ENCODE data around the gene DUT. TPM values are rescaled to one million over a fixed set of nuclear protein-coding genes. Genes with fewer than 3 reads are reported as not detected.

DUT gene
- total RNA-seq, 1 experiment from 2014 or later: 224 TPM

DNA sequence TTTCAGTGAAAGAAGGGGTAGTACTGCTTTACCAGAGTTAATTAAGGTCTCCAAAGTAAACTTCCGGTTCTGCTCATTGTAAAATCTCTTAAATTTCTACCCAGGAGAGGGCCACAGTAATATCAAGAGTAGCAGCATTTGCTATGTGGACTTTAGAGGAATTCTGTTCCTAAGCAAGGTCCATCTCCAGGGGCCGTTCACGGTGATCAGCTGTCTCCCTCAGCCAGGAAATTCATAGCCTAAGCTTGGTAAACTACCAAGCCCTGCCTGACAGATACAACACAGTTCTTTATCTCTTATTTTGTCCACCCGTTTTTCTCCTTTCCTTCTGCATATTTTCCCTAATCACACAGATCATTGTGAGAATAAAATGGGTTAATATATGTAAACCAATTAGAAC lies 2.3 kb downstream of the DUT start:
- no peak for TF ChIP-seq EZH2 (IDR thresholded peaks at IDR 0.05; ENCODE audit: borderline replicate concordance, low read depth, low read length, poor library complexity, severe bottlenecking)
- TF ChIP-seq, protein P1, sequence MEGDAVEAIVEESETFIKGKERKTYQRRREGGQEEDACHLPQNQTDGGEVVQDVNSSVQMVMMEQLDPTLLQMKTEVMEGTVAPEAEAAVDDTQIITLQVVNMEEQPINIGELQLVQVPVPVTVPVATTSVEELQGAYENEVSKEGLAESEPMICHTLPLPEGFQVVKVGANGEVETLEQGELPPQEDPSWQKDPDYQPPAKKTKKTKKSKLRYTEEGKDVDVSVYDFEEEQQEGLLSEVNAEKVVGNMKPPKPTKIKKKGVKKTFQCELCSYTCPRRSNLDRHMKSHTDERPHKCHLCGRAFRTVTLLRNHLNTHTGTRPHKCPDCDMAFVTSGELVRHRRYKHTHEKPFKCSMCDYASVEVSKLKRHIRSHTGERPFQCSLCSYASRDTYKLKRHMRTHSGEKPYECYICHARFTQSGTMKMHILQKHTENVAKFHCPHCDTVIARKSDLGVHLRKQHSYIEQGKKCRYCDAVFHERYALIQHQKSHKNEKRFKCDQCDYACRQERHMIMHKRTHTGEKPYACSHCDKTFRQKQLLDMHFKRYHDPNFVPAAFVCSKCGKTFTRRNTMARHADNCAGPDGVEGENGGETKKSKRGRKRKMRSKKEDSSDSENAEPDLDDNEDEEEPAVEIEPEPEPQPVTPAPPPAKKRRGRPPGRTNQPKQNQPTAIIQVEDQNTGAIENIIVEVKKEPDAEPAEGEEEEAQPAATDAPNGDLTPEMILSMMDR (conservative IDR thresholded peaks at IDR 0.05; ENCODE audit: low read depth, low read length): no peak
- Histone ChIP-seq H3K9me3 (ENCODE audit: low read depth, low read length, poor library complexity, severe bottlenecking) (no peaks in the 10 kb centered on the region), H3K36me3 (ENCODE audit: insufficient read depth, low read length, poor library complexity, severe bottlenecking) (peaks cover 43% of the 10 kb centered on the region), H3K27ac (ENCODE audit: low read depth, low read length, poor library complexity, severe bottlenecking) (peak overlapping the region; percentile 98), H3K4me1 (ENCODE audit: insufficient read depth, low read length, poor library complexity, severe bottlenecking) (peaks cover 19% of the 10 kb centered on the region), H3K27me3 (replicated peaks; ENCODE audit: insufficient read depth, low read depth, low read length, poor library complexity) (no peaks in the 10 kb centered on the region), H3K4me3 (ENCODE audit: low read depth, low read length, poor library complexity, severe bottlenecking) (peak overlapping the region; percentile 84)
- peak; percentile 28 for DNase-seq (ENCODE audit: low spot score)
- no TSS peak for BruUV-seq (replicated peaks)
- CTCF ChIA-PET: no interaction called here
- POLR2A ChIA-PET (ENCODE audit: low non-redundant PET): no interaction called here
- intact Hi-C loops (cut with micrococcal nuclease; ENCODE audit: unreplicated experiment): no loop called here

DNA sequence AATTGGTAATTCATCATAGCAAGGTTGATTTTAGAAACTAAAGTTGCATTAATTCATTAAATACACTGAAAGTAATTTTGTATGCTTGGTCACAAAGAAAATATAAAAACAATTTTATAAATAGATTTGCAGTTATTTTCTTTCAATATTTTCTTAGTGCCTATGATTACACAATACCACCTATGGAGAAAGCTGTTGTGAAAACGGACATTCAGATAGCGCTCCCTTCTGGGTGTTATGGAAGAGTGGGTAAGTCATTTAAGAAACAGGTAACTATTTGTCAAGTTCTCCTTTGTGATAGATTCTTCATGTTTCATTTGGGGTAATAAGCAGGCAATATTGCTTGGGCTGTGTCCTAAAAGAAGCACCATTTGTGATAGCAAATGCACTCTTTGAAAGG lies 3.0 kb downstream of the DUT start:
- H3K36me3 ChIP-seq (ENCODE audit: insufficient read depth, low read length, poor library complexity, severe bottlenecking): peaks cover 43% of the 10 kb centered on the region
- no peak for TF ChIP-seq EZH2 (IDR thresholded peaks at IDR 0.05; ENCODE audit: borderline replicate concordance, low read depth, low read length, poor library complexity, severe bottlenecking)
- TF ChIP-seq, protein P1 (conservative IDR thresholded peaks at IDR 0.05; ENCODE audit: low read depth, low read length): peak; percentile 38; the same call in 1 of the 2 replicates
- no peaks in the 10 kb centered on the region for H3K9me3 ChIP-seq (ENCODE audit: low read depth, low read length, poor library complexity, severe bottlenecking)
- CTCF ChIA-PET: no interaction called here
- intact Hi-C loops (cut with micrococcal nuclease; ENCODE audit: unreplicated experiment): no loop called here
- POLR2A ChIA-PET (ENCODE audit: low non-redundant PET): no interaction called here
- H3K27ac ChIP-seq (ENCODE audit: low read depth, low read length, poor library complexity, severe bottlenecking): peak overlapping the region; percentile 22
- H3K4me1 ChIP-seq (ENCODE audit: insufficient read depth, low read length, poor library complexity, severe bottlenecking): peaks cover 26% of the 10 kb centered on the region
- DNase-seq (ENCODE audit: low spot score): peak; percentile 40
- BruUV-seq (replicated peaks): no TSS peak
- H3K4me3 ChIP-seq (ENCODE audit: low read depth, low read length, poor library complexity, severe bottlenecking): peak overlapping the region; percentile 84
- no peaks in the 10 kb centered on the region for H3K27me3 ChIP-seq (replicated peaks; ENCODE audit: insufficient read depth, low read depth, low read length, poor library complexity)

DNA sequence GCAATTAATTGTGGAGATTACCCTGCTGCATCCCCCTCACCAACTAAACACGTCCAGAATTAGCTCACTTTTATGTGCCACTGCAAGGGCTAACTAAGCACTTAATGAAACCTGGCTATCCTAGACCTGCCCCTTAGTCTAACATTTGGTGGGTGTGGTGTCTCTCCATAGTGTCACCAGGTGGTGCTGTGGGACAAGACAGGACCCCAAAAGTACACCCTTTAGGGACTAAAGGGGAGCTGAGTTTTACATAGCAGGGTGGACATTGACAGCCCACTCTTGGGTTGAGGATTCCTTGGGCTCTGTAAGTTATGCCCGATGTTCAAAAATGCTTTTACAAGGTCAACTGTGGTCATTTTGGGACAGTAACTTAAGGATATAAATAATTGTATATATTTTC lies 5.7 kb downstream of the DUT start:
- intact Hi-C loops (cut with micrococcal nuclease; ENCODE audit: unreplicated experiment): no loop called here
- POLR2A ChIA-PET (ENCODE audit: low non-redundant PET): no interaction called here
- no peaks in the 10 kb centered on the region for H3K9me3 ChIP-seq (ENCODE audit: low read depth, low read length, poor library complexity, severe bottlenecking)
- peak; percentile 63 for DNase-seq (ENCODE audit: low spot score)
- no peak for TF ChIP-seq EZH2 (IDR thresholded peaks at IDR 0.05; ENCODE audit: borderline replicate concordance, low read depth, low read length, poor library complexity, severe bottlenecking)
- TF ChIP-seq, protein P1 (conservative IDR thresholded peaks at IDR 0.05; ENCODE audit: low read depth, low read length): peak; percentile 71
- peaks cover 59% of the 10 kb centered on the region for H3K36me3 ChIP-seq (ENCODE audit: insufficient read depth, low read length, poor library complexity, severe bottlenecking)
- H3K4me1 ChIP-seq (ENCODE audit: insufficient read depth, low read length, poor library complexity, severe bottlenecking): peaks cover 41% of the 10 kb centered on the region
- CTCF ChIA-PET: interaction anchor here (0.5 to 1.9 kb wide), 5 partner anchors 14 to 519 kb away, joined by 3 to 16 read pairs (median 4); no protein-coding TSS in a partner anchor
- no TSS peak for BruUV-seq (replicated peaks)
- H3K27ac ChIP-seq (ENCODE audit: low read depth, low read length, poor library complexity, severe bottlenecking): no peak overlapping the region
- H3K4me3 ChIP-seq (ENCODE audit: low read depth, low read length, poor library complexity, severe bottlenecking): no peak overlapping the region
- no peaks in the 10 kb centered on the region for H3K27me3 ChIP-seq (replicated peaks; ENCODE audit: insufficient read depth, low read depth, low read length, poor library complexity)

All from A673 (cell line).